HEK293 (cell line): ENCODE measurements around the gene LRRC8E.

ENCODE experiments used
- CTCF ChIA-PET: fragments of 350-600 bp; formaldehyde crosslinking; extraction: SDS; loops from one replicate; lab custom pipeline; 2021; ENCODE audit warnings: antibody characterized with exemption; lab: Yijun Ruan, JAX
- POLR2A ChIA-PET: fragments of 300-600 bp; formaldehyde crosslinking; extraction: SDS; loops from one replicate; lab custom pipeline; 2020; ENCODE audit warnings: antibody characterized with exemption, inconsistent platforms; lab: Yijun Ruan, JAX
- H3K27ac ChIP-seq: fragments of 200-500 bp; sonication (Bioruptor generic); 2 replicates; pipeline ENCODE4 v1.5.1; 2014; ENCODE audit warnings: low read depth, low read length, control low read depth, inconsistent platforms; ENCODE audit errors: extremely low read depth
- H3K36me3 ChIP-seq, 2 experiments: fragments of 200-500 bp in 1 of 2; sonication (Bioruptor generic) in 1 of 2; 1 replicate in 1 of 2; 2 replicates in 1 of 2; pipeline ENCODE4 v1.5.1; 2014 to 2017; ENCODE audit warnings: inconsistent platforms in 2 of 2, low read length in 2 of 2; ENCODE audit not compliant: control insufficient read depth in 2 of 2, insufficient read depth in 1 of 2
- H3K4me1 ChIP-seq: fragments of 200-500 bp; sonication (Bioruptor generic); 2 replicates; pipeline ENCODE4 v1.5.1; 2014; ENCODE audit warnings: mild to moderate bottlenecking, low read length, inconsistent platforms; ENCODE audit not compliant: control insufficient read depth, insufficient read depth
- H3K4me3 ChIP-seq: 2 replicates; pipeline ENCODE4 v1.5.1; 2011; ENCODE audit warnings: low read depth, mild to moderate bottlenecking, control low read depth, low read length, moderate library complexity
- H3K9me3 ChIP-seq: fragments of 200-500 bp; sonication (Bioruptor generic); 2 replicates; pipeline ENCODE4 v1.5.1; 2014; ENCODE audit warnings: low read depth, low read length, inconsistent platforms; ENCODE audit not compliant: control insufficient read depth, insufficient read depth
- GLIS1 ChIP-seq: fragments of 450-650 bp; formaldehyde crosslinking; IDR thresholded peaks from 2 replicates; pipeline ENCODE4 v1.5.1; 2016; ENCODE audit warnings: missing biosample characterization, missing genetic modification characterization
- GLIS2 ChIP-seq: fragments of 450-650 bp; formaldehyde crosslinking; IDR thresholded peaks from 2 replicates; pipeline ENCODE4 v1.5.1; 2016; ENCODE audit warnings: missing biosample characterization, missing genetic modification characterization
- KLF10 ChIP-seq: fragments of 450-650 bp; IDR thresholded peaks from 2 replicates; pipeline ENCODE4 v1.5.1; 2018; ENCODE audit warnings: missing biosample characterization, mild to moderate bottlenecking, missing genetic modification characterization
- SETDB1 ChIP-seq: IDR thresholded peaks from one replicate; pipeline ENCODE4 v1.6.1; 2017; ENCODE audit warnings: mild to moderate bottlenecking, low read length, moderate library complexity, mixed read lengths; ENCODE audit not compliant: insufficient read length
- WT1 ChIP-seq: fragments of 450-650 bp; formaldehyde crosslinking; IDR thresholded peaks from 2 replicates; pipeline ENCODE4 v1.5.1; 2016; ENCODE audit warnings: missing biosample characterization, missing genetic modification characterization
- YY2 ChIP-seq: fragments of 450-650 bp; formaldehyde crosslinking; IDR thresholded peaks from 2 replicates; pipeline ENCODE4 v1.5.1; 2016; ENCODE audit warnings: missing biosample characterization, missing genetic modification characterization
- ZBTB11 ChIP-seq: fragments of 450-650 bp; formaldehyde crosslinking; conservative IDR thresholded peaks from 2 replicates; pipeline ENCODE4 v1.5.1; 2016; ENCODE audit warnings: low read depth, missing biosample characterization, missing genetic modification characterization
- ZBTB17 ChIP-seq: fragments of 450-650 bp; formaldehyde crosslinking; IDR thresholded peaks from 2 replicates; pipeline ENCODE4 v1.5.1; 2016; ENCODE audit warnings: missing biosample characterization, missing genetic modification characterization
- ZNF148 ChIP-seq: fragments of 450-650 bp; formaldehyde crosslinking; IDR thresholded peaks from 2 replicates; pipeline ENCODE4 v1.5.0; 2017; ENCODE audit warnings: missing biosample characterization, missing genetic modification characterization, borderline replicate concordance
- ZNF23 ChIP-seq: fragments of 450-650 bp; formaldehyde crosslinking; IDR thresholded peaks from 2 replicates; pipeline ENCODE4 v1.5.1; 2016; ENCODE audit warnings: missing biosample characterization, missing genetic modification characterization, borderline replicate concordance
- ZNF366 ChIP-seq: fragments of 450-650 bp; formaldehyde crosslinking; conservative IDR thresholded peaks from 2 replicates; pipeline ENCODE4 v1.5.1; 2016; ENCODE audit warnings: missing biosample characterization, missing genetic modification characterization
- ZNF394 ChIP-seq: fragments of 450-650 bp; formaldehyde crosslinking; IDR thresholded peaks from 2 replicates; pipeline ENCODE4 v1.5.1; 2016; ENCODE audit warnings: missing biosample characterization, missing genetic modification characterization, mild to moderate bottlenecking, moderate library complexity, borderline replicate concordance
- ZNF530 ChIP-seq: fragments of 450-650 bp; formaldehyde crosslinking; IDR thresholded peaks from 2 replicates; pipeline ENCODE4 v1.5.1; 2016; ENCODE audit warnings: low read depth, missing biosample characterization, missing genetic modification characterization
- ZNF600 ChIP-seq: fragments of 450-650 bp; formaldehyde crosslinking; IDR thresholded peaks from 2 replicates; pipeline ENCODE4 v1.5.1; 2016; ENCODE audit warnings: missing biosample characterization, missing genetic modification characterization
- ZNF610 ChIP-seq: fragments of 450-650 bp; formaldehyde crosslinking; IDR thresholded peaks from 2 replicates; pipeline ENCODE4 v1.5.1; 2016; ENCODE audit warnings: missing biosample characterization, missing genetic modification characterization, borderline replicate concordance
- ZNF629 ChIP-seq: fragments of 450-650 bp; formaldehyde crosslinking; IDR thresholded peaks from 2 replicates; pipeline ENCODE4 v1.5.1; 2017; ENCODE audit warnings: missing biosample characterization, missing genetic modification characterization
- ZNF692 ChIP-seq: fragments of 450-650 bp; formaldehyde crosslinking; IDR thresholded peaks from 2 replicates; pipeline ENCODE4 v1.5.1; 2016; ENCODE audit warnings: missing biosample characterization, missing genetic modification characterization
- ZNF701 ChIP-seq: fragments of 450-650 bp; formaldehyde crosslinking; IDR thresholded peaks from 2 replicates; pipeline ENCODE4 v1.5.1; 2016; ENCODE audit warnings: missing biosample characterization, missing genetic modification characterization
- ZNF776 ChIP-seq: fragments of 450-650 bp; formaldehyde crosslinking; IDR thresholded peaks from 2 replicates; pipeline ENCODE4 v1.5.0; 2017; ENCODE audit warnings: missing biosample characterization, missing genetic modification characterization, borderline replicate concordance
- ZNF791 ChIP-seq: fragments of 450-650 bp; formaldehyde crosslinking; IDR thresholded peaks from 2 replicates; pipeline ENCODE4 v1.5.1; 2016; ENCODE audit warnings: missing biosample characterization, missing genetic modification characterization

The LRRC8E gene

GRCh38 chr19:7920519-7921301 lies 32.4 kb downstream of the LRRC8E start (continued):
- peak; percentile 11; the same call in 1 of the 2 replicates for TF ChIP-seq ZNF394 (tag by site-specific recombination)
- TF ChIP-seq GLIS1 (tag by site-specific recombination): peak; percentile 67; the same call in 1 of the 2 replicates
- peak; percentile 78 for TF ChIP-seq ZBTB17
- no peak for TF ChIP-seq ZNF701
- TF ChIP-seq KLF10 (tag by site-specific recombination): peak; percentile 88
- TF ChIP-seq ZBTB11 (tag by site-specific recombination): peak; percentile 68; the same call in 1 of the 2 replicates
- peak; percentile 53; the same call in 1 of the 2 replicates for TF ChIP-seq WT1 (tag by site-specific recombination)
- TF ChIP-seq ZNF692 (tag by site-specific recombination): peak; percentile 60; the same call in 1 of the 2 replicates
- TF ChIP-seq ZNF629: peak; percentile 52
- no peak for TF ChIP-seq ZNF776 (tag by site-specific recombination)
- TF ChIP-seq, all 188 proteins: peak for 33

GRCh38 chr19:7921302-7921966 lies 33.1 kb downstream of the LRRC8E start:
- peak overlapping the region; percentile 31 for H3K4me3 ChIP-seq
- CTCF ChIA-PET: interaction anchor here (0.8 to 3.1 kb wide), 6 partner anchors 8 to 68 kb away, joined by 3 to 25 read pairs (median 3); partner anchors contain the start of gene MAP2K7

GRCh38 chr19:7921967-7922835 lies 33.9 kb downstream of the LRRC8E start:
- ChIA-PET POLR2A (interaction anchor here (0.6 to 3.5 kb wide), 6 partner anchors 19 to 1037 kb away, joined by 3 to 36 read pairs (median 9); partner anchors contain the start of genes MAP2K7 and TIMM44), CTCF (interaction anchor here (0.6 to 3.1 kb wide), 6 partner anchors 18 to 146 kb away, joined by 3 to 25 read pairs (median 4); partner anchors contain the start of gene MAP2K7)
- Histone ChIP-seq H3K4me3 (no peak overlapping the region), H3K36me3 (peaks cover 0 to 20% of the 10 kb centered on the region in 2 experiments; a peak in 1 of 3 replicates), H3K9me3 (no peaks in the 10 kb centered on the region), H3K4me1 (peaks cover 6% of the 10 kb centered on the region), H3K27ac (no peak overlapping the region)
- TF ChIP-seq ZNF148 (tag by site-specific recombination): no peak
- no peak for TF ChIP-seq ZNF23 (tag by site-specific recombination)
- TF ChIP-seq GLIS2 (tag by site-specific recombination): no peak
- no peak for TF ChIP-seq ZNF791
- TF ChIP-seq YY2: no peak
- TF ChIP-seq SETDB1: no peak
- peak; percentile 53; the same call in 1 of the 2 replicates for TF ChIP-seq ZNF600 (tag by site-specific recombination)

More at GRCh38 chr19:7921302-7921966, 33.1 kb downstream of the LRRC8E start:
- H3K4me1 ChIP-seq: peaks cover 6% of the 10 kb centered on the region
- H3K36me3 ChIP-seq: peaks cover 0 to 15% of the 10 kb centered on the region in 2 experiments; a peak in 1 of 3 replicates
- H3K9me3 ChIP-seq: no peaks in the 10 kb centered on the region
- TF ChIP-seq ZNF600 (tag by site-specific recombination): 0 out of 2 replicates have a peak, but pooled peaks have one; percentile 32
- TF ChIP-seq GLIS2 (tag by site-specific recombination): peak; percentile 28; the same call in 1 of the 2 replicates
- no peak for TF ChIP-seq ZNF530
- no peak for TF ChIP-seq ZNF610 (tag by site-specific recombination)
- 0 out of 2 replicates have a peak, but pooled peaks have one; percentile 5 for TF ChIP-seq ZNF366
- no peak overlapping the region; the same call in 1 of the 2 replicates for H3K27ac ChIP-seq
- POLR2A ChIA-PET: interaction anchor here (0.6 to 3.5 kb wide), 12 partner anchors 8 to 822 kb away, joined by 3 to 36 read pairs (median 14); partner anchors contain the start of genes MAP2K7 and TIMM44
